ENCODE results near the gene CRYBB1.
A peak's percentile ranks its signal among the peaks of the same experiment; 100 is the strongest.

Gene CRYBB1

GRCh38 chr22:26608129-26608528 is 9.7 kb downstream of the CRYBB1 start:
- Histone ChIP-seq H3K27ac (ENCODE audit: low read length) (no peak overlapping the region), H3K27me3 (ENCODE audit: control insufficient read depth, insufficient read depth, low read length) (peaks cover 7% of the 10 kb centered on the region), H3K4me3 (ENCODE audit: low read length) (no peak overlapping the region), H3K9me3 (ENCODE audit: control insufficient read depth, insufficient read depth, low read length) (no peaks in the 10 kb centered on the region), H3K4me1 (ENCODE audit: control insufficient read depth, insufficient read depth, low read length) (peaks cover 8% of the 10 kb centered on the region), H3K36me3 (ENCODE audit: control insufficient read depth, insufficient read depth, low read length) (no peaks in the 10 kb centered on the region)
- DNase-seq (ENCODE audit: low read depth, low spot score) = no peak
- no CpG with 5 or more reads among the region's 2 CpGs for WGBS (ENCODE audit: insufficient coverage, insufficient read length)

- no peak overlapping the region for H3K27ac ChIP-seq (ENCODE audit: low read length)
- H3K36me3 ChIP-seq (ENCODE audit: control insufficient read depth, insufficient read depth, low read length) = no peaks in the 10 kb centered on the region
- WGBS (ENCODE audit: insufficient coverage, insufficient read length) = no CpG with 5 or more reads among the region's 4 CpGs
- H3K4me1 ChIP-seq (ENCODE audit: control insufficient read depth, insufficient read depth, low read length) = no peaks in the 10 kb centered on the region
- no peaks in the 10 kb centered on the region for H3K9me3 ChIP-seq (ENCODE audit: control insufficient read depth, insufficient read depth, low read length)
- no peaks in the 10 kb centered on the region for H3K27me3 ChIP-seq (ENCODE audit: control insufficient read depth, insufficient read depth, low read length)
- no peak overlapping the region for H3K4me3 ChIP-seq (ENCODE audit: low read length)
- DNase-seq (ENCODE audit: low read depth, low spot score) = no peak
These were observed 11.2 kb downstream of the CRYBB1 start for GRCh38 chr22:26606611-26607010.

GRCh38 chr22:26604368-26604767 is 13.5 kb downstream of the CRYBB1 start:
- Histone ChIP-seq H3K4me3 (ENCODE audit: low read length) (no peak overlapping the region), H3K4me1 (ENCODE audit: control insufficient read depth, insufficient read depth, low read length) (no peaks in the 10 kb centered on the region), H3K27ac (ENCODE audit: low read length) (no peak overlapping the region), H3K27me3 (ENCODE audit: control insufficient read depth, insufficient read depth, low read length) (no peaks in the 10 kb centered on the region), H3K36me3 (ENCODE audit: control insufficient read depth, insufficient read depth, low read length) (no peaks in the 10 kb centered on the region), H3K9me3 (ENCODE audit: control insufficient read depth, insufficient read depth, low read length) (no peaks in the 10 kb centered on the region)
- DNase-seq (ENCODE audit: low read depth, low spot score) = no peak
- WGBS (ENCODE audit: insufficient coverage, insufficient read length) = no CpG with 5 or more reads among the region's 1 CpG

GRCh38 chr22:26602127-26602526 is 15.7 kb downstream of the CRYBB1 start:
- Histone ChIP-seq H3K27ac (ENCODE audit: low read length) (no peak overlapping the region), H3K9me3 (ENCODE audit: control insufficient read depth, insufficient read depth, low read length) (no peaks in the 10 kb centered on the region), H3K36me3 (ENCODE audit: control insufficient read depth, insufficient read depth, low read length) (no peaks in the 10 kb centered on the region), H3K4me1 (ENCODE audit: control insufficient read depth, insufficient read depth, low read length) (no peaks in the 10 kb centered on the region), H3K27me3 (ENCODE audit: control insufficient read depth, insufficient read depth, low read length) (no peaks in the 10 kb centered on the region), H3K4me3 (ENCODE audit: low read length) (no peak overlapping the region)
- DNase-seq (ENCODE audit: low read depth, low spot score) = no peak
- WGBS (ENCODE audit: insufficient coverage, insufficient read length) = no CpG with 5 or more reads among the region's 4 CpGs

- H3K9me3 ChIP-seq (ENCODE audit: control insufficient read depth, insufficient read depth, low read length) = no peaks in the 10 kb centered on the region
- DNase-seq (ENCODE audit: low read depth, low spot score) = no peak
- H3K27ac ChIP-seq (ENCODE audit: low read length) = no peak overlapping the region
- no peaks in the 10 kb centered on the region for H3K27me3 ChIP-seq (ENCODE audit: control insufficient read depth, insufficient read depth, low read length)
- no peak overlapping the region for H3K4me3 ChIP-seq (ENCODE audit: low read length)
- H3K4me1 ChIP-seq (ENCODE audit: control insufficient read depth, insufficient read depth, low read length) = no peaks in the 10 kb centered on the region
- no peaks in the 10 kb centered on the region for H3K36me3 ChIP-seq (ENCODE audit: control insufficient read depth, insufficient read depth, low read length)
- WGBS (ENCODE audit: insufficient coverage, insufficient read length) = no CpG with 5 or more reads among the region's 12 CpGs
These were observed 16.1 kb downstream of the CRYBB1 start for GRCh38 chr22:26601726-26602125.

GRCh38 chr22:26599505-26599904 is 18.3 kb downstream of the CRYBB1 start:
- no peaks in the 10 kb centered on the region for H3K4me1 ChIP-seq (ENCODE audit: control insufficient read depth, insufficient read depth, low read length)
- H3K4me3 ChIP-seq (ENCODE audit: low read length) = no peak overlapping the region
- H3K9me3 ChIP-seq (ENCODE audit: control insufficient read depth, insufficient read depth, low read length) = no peaks in the 10 kb centered on the region
- H3K27me3 ChIP-seq (ENCODE audit: control insufficient read depth, insufficient read depth, low read length) = no peaks in the 10 kb centered on the region
- no CpG with 5 or more reads among the region's 11 CpGs for WGBS (ENCODE audit: insufficient coverage, insufficient read length)
- no peak overlapping the region for H3K27ac ChIP-seq (ENCODE audit: low read length)
- no peak for DNase-seq (ENCODE audit: low read depth, low spot score)
- H3K36me3 ChIP-seq (ENCODE audit: control insufficient read depth, insufficient read depth, low read length) = no peaks in the 10 kb centered on the region

- no CpG with 5 or more reads among the region's 4 CpGs for WGBS (ENCODE audit: insufficient coverage, insufficient read length)
- DNase-seq (ENCODE audit: low read depth, low spot score) = no peak
- Histone ChIP-seq H3K4me3 (ENCODE audit: low read length) (no peak overlapping the region), H3K4me1 (ENCODE audit: control insufficient read depth, insufficient read depth, low read length) (no peaks in the 10 kb centered on the region), H3K27ac (ENCODE audit: low read length) (no peak overlapping the region), H3K9me3 (ENCODE audit: control insufficient read depth, insufficient read depth, low read length) (no peaks in the 10 kb centered on the region), H3K36me3 (ENCODE audit: control insufficient read depth, insufficient read depth, low read length) (no peaks in the 10 kb centered on the region), H3K27me3 (ENCODE audit: control insufficient read depth, insufficient read depth, low read length) (no peaks in the 10 kb centered on the region)
These were observed 20.3 kb downstream of the CRYBB1 start for GRCh38 chr22:26597480-26597879.

GRCh38 chr22:26597026-26597425 is 20.8 kb downstream of the CRYBB1 start:
- H3K9me3 ChIP-seq (ENCODE audit: control insufficient read depth, insufficient read depth, low read length) = no peaks in the 10 kb centered on the region
- no peaks in the 10 kb centered on the region for H3K27me3 ChIP-seq (ENCODE audit: control insufficient read depth, insufficient read depth, low read length)
- H3K4me1 ChIP-seq (ENCODE audit: control insufficient read depth, insufficient read depth, low read length) = no peaks in the 10 kb centered on the region
- H3K27ac ChIP-seq (ENCODE audit: low read length) = no peak overlapping the region
- H3K4me3 ChIP-seq (ENCODE audit: low read length) = no peak overlapping the region
- DNase-seq (ENCODE audit: low read depth, low spot score) = no peak
- no peaks in the 10 kb centered on the region for H3K36me3 ChIP-seq (ENCODE audit: control insufficient read depth, insufficient read depth, low read length)
- no CpG with 5 or more reads among the region's 4 CpGs for WGBS (ENCODE audit: insufficient coverage, insufficient read length)

- Histone ChIP-seq H3K4me1 (ENCODE audit: control insufficient read depth, insufficient read depth, low read length) (no peaks in the 10 kb centered on the region), H3K27ac (ENCODE audit: low read length) (no peak overlapping the region), H3K36me3 (ENCODE audit: control insufficient read depth, insufficient read depth, low read length) (no peaks in the 10 kb centered on the region), H3K27me3 (ENCODE audit: control insufficient read depth, insufficient read depth, low read length) (no peaks in the 10 kb centered on the region), H3K9me3 (ENCODE audit: control insufficient read depth, insufficient read depth, low read length) (no peaks in the 10 kb centered on the region), H3K4me3 (ENCODE audit: low read length) (no peak overlapping the region)
- no CpG with 5 or more reads among the region's 1 CpG for WGBS (ENCODE audit: insufficient coverage, insufficient read length)
- DNase-seq (ENCODE audit: low read depth, low spot score) = no peak
These were observed 24.1 kb downstream of the CRYBB1 start for GRCh38 chr22:26593763-26594162.

GRCh38 chr22:26592421-26592891 is 25.4 kb downstream of the CRYBB1 start:
- Histone ChIP-seq H3K9me3 (ENCODE audit: control insufficient read depth, insufficient read depth, low read length) (no peaks in the 10 kb centered on the region), H3K27me3 (ENCODE audit: control insufficient read depth, insufficient read depth, low read length) (no peaks in the 10 kb centered on the region), H3K4me1 (ENCODE audit: control insufficient read depth, insufficient read depth, low read length) (no peaks in the 10 kb centered on the region), H3K27ac (ENCODE audit: low read length) (no peak overlapping the region), H3K36me3 (ENCODE audit: control insufficient read depth, insufficient read depth, low read length) (no peaks in the 10 kb centered on the region), H3K4me3 (ENCODE audit: low read length) (no peak overlapping the region)
- no CpG with 5 or more reads among the region's 4 CpGs for WGBS (ENCODE audit: insufficient coverage, insufficient read length)
- no peak for DNase-seq (ENCODE audit: low read depth, low spot score)

GRCh38 chr22:26589845-26590736 is 27.7 kb downstream of the CRYBB1 start, which contains the start of gene TPST2:
TPST2 (minus strand) TSS chr22:26590132; CDS start chr22:26541630, 48,502 bp downstream.
- no peaks in the 10 kb centered on the region; the same call in 1 of the 2 replicates for H3K4me1 ChIP-seq (ENCODE audit: control insufficient read depth, insufficient read depth, low read length)
- DNase-seq (ENCODE audit: low read depth, low spot score) = no peak
- no peaks in the 10 kb centered on the region for H3K9me3 ChIP-seq (ENCODE audit: control insufficient read depth, insufficient read depth, low read length)
- H3K36me3 ChIP-seq (ENCODE audit: control insufficient read depth, insufficient read depth, low read length) = no peaks in the 10 kb centered on the region
- peak within 1 kb of the TSS; percentile 97 for H3K4me3 ChIP-seq (ENCODE audit: low read length)
- no CpG with 5 or more reads among the region's 72 CpGs for WGBS (ENCODE audit: insufficient coverage, insufficient read length)
- no peaks in the 10 kb centered on the region for H3K27me3 ChIP-seq (ENCODE audit: control insufficient read depth, insufficient read depth, low read length)
- no peak within 1 kb of the TSS for H3K27ac ChIP-seq (ENCODE audit: low read length)

Data from iPS DF 6.9 (cell line).